Measurements from ENCODE around the gene RASGEF1B. TPM values are rescaled to one million over a fixed set of nuclear protein-coding genes. Genes with fewer than 3 reads are reported as not detected.

Gene RASGEF1B
- total RNA-seq, 1 donor from 2014 or later: 43.7 TPM

GRCh38 chr4:81404294-81404693 lies 67.4 kb downstream of the RASGEF1B start:
- no peaks in the 10 kb centered on the region for H3K9me3 Mint-ChIP-seq
- no peak overlapping the region for H3K27ac Mint-ChIP-seq
- intact Hi-C loops (cut with micrococcal nuclease): no loop called here
- H3K27me3 Mint-ChIP-seq: peaks cover 3% of the 10 kb centered on the region
- no peak for TF ChIP-seq CTCF (IDR thresholded peaks at IDR 0.05)
- H3K36me3 Mint-ChIP-seq (ENCODE audit: low read depth): no peaks in the 10 kb centered on the region
- POLR2A ChIA-PET: no interaction called here
- CTCF ChIA-PET: interaction anchor here (1.3 kb wide), 1 partner anchor 797 kb away, joined by 4 read pairs; no protein-coding TSS in a partner anchor
- ATAC-seq (ENCODE audit: low read depth): no peak
- no peak for DNase-seq
- no peak overlapping the region for H3K4me3 Mint-ChIP-seq
- H3K4me1 Mint-ChIP-seq: peaks cover 3% of the 10 kb centered on the region

GRCh38 chr4:81399306-81400086 lies 72.2 kb downstream of the RASGEF1B start:
- no peak overlapping the region for H3K27ac Mint-ChIP-seq
- DNase-seq: no peak
- no peaks in the 10 kb centered on the region for H3K27me3 Mint-ChIP-seq
- ChIA-PET POLR2A (interaction anchor here (0.5 kb wide), 1 partner anchor 11 kb away, joined by 6 read pairs; no protein-coding TSS in a partner anchor), CTCF (interaction anchor here (0.8 kb wide), 1 partner anchor 445 kb away, joined by 3 read pairs; no protein-coding TSS in a partner anchor)
- no peaks in the 10 kb centered on the region for H3K4me1 Mint-ChIP-seq
- intact Hi-C loops (cut with micrococcal nuclease): no loop called here
- H3K36me3 Mint-ChIP-seq (ENCODE audit: low read depth): no peaks in the 10 kb centered on the region
- H3K9me3 Mint-ChIP-seq: no peaks in the 10 kb centered on the region
- no peak for ATAC-seq (ENCODE audit: low read depth)
- TF ChIP-seq CTCF (IDR thresholded peaks at IDR 0.05): no peak
- H3K4me3 Mint-ChIP-seq: no peak overlapping the region

- TF ChIP-seq CTCF (IDR thresholded peaks at IDR 0.05): no peak
- Mint-ChIP-seq H3K36me3 (ENCODE audit: low read depth) (no peaks in the 10 kb centered on the region), H3K27me3 (no peaks in the 10 kb centered on the region), H3K9me3 (no peaks in the 10 kb centered on the region), H3K4me3 (no peak overlapping the region), H3K4me1 (no peaks in the 10 kb centered on the region), H3K27ac (no peak overlapping the region)
- ChIA-PET POLR2A (no interaction called here), CTCF (no interaction called here)
- ATAC-seq (ENCODE audit: low read depth): no peak
- DNase-seq: no peak
- intact Hi-C loops (cut with micrococcal nuclease): no loop called here
Observed at GRCh38 chr4:81398379-81398778, 73.3 kb downstream of the RASGEF1B start.

- intact Hi-C loops (cut with micrococcal nuclease): no loop called here
- ChIA-PET POLR2A (no interaction called here), CTCF (no interaction called here)
- ATAC-seq (ENCODE audit: low read depth) (no peak), DNase-seq (no peak)
- H3K9me3 Mint-ChIP-seq: no peaks in the 10 kb centered on the region
- no peak overlapping the region for H3K4me3 Mint-ChIP-seq
- H3K4me1 Mint-ChIP-seq: peaks cover 4% of the 10 kb centered on the region
- H3K36me3 Mint-ChIP-seq (ENCODE audit: low read depth): no peaks in the 10 kb centered on the region
- no peaks in the 10 kb centered on the region for H3K27me3 Mint-ChIP-seq
- no peak for TF ChIP-seq CTCF (IDR thresholded peaks at IDR 0.05)
- H3K27ac Mint-ChIP-seq: no peak overlapping the region
Observed at GRCh38 chr4:81397635-81398034, 74.1 kb downstream of the RASGEF1B start.

GRCh38 chr4:81395239-81395638 lies 76.5 kb downstream of the RASGEF1B start:
- TF ChIP-seq CTCF (IDR thresholded peaks at IDR 0.05): no peak
- intact Hi-C loops (cut with micrococcal nuclease): no loop called here
- ChIA-PET CTCF (interaction anchor here (1.2 to 1.4 kb wide), 2 partner anchors 43 to 873 kb away, joined by 3 to 4 read pairs; no protein-coding TSS in a partner anchor), POLR2A (no interaction called here)
- ATAC-seq (ENCODE audit: low read depth) (no peak), DNase-seq (no peak)
- Mint-ChIP-seq H3K4me1 (peaks cover 4% of the 10 kb centered on the region), H3K9me3 (no peaks in the 10 kb centered on the region), H3K27ac (no peak overlapping the region), H3K36me3 (ENCODE audit: low read depth) (no peaks in the 10 kb centered on the region), H3K27me3 (no peaks in the 10 kb centered on the region), H3K4me3 (no peak overlapping the region)
